Panc1 (cell line): ENCODE data around the gene TRAF3IP3. TPM values are rescaled to one million over a fixed set of nuclear protein-coding genes. Genes with fewer than 3 reads are reported as not detected.

Source experiments
- ATAC-seq: fragments of 200-7000 bp; cut with Tn5 transposase; 2 replicates; pipeline ENCODE4 v1.9.1; 2020; ENCODE audit warnings: mild to moderate bottlenecking, moderate library complexity
- BruUV-seq: library from RNA; stranded (reverse); fragments of 400-500 nt; replicated peaks from 2 replicates; lab custom pipeline; 2021; lab: Mats Ljungman, UMichigan
- CTCF ChIA-PET: fragments of 300-600 bp; sonication (Branson Sonifier 250); formaldehyde crosslinking; loops from one replicate; lab custom pipeline; 2022; ENCODE audit warnings: antibody characterized with exemption; lab: Charles Lee
- POLR2A ChIA-PET: fragments of 300-600 bp; sonication (Branson Sonifier 250); formaldehyde crosslinking; loops from one replicate; lab custom pipeline; 2022; ENCODE audit warnings: antibody characterized with exemption; lab: Charles Lee
- DNase-seq: peaks from one replicate; pipeline ENCODE4 v3.0.0-alpha.2; 2010; ENCODE audit warnings: low read depth, low spot score
- H3K27ac ChIP-seq: 2 replicates; pipeline ENCODE4 v1.5.1; 2011; ENCODE audit warnings: mild to moderate bottlenecking, low read length, inconsistent platforms
- H3K27me3 ChIP-seq: fragments of 200-500 bp; sonication (Bioruptor generic); 2 replicates; pipeline ENCODE4 v1.6.0; 2014; ENCODE audit warnings: low read length, inconsistent platforms; ENCODE audit not compliant: control insufficient read depth, insufficient read depth
- H3K36me3 ChIP-seq: fragments of 200-500 bp; sonication (Bioruptor generic); 2 replicates; pipeline ENCODE4 v1.5.1; 2014; ENCODE audit warnings: inconsistent platforms, mild to moderate bottlenecking, low read length, moderate library complexity; ENCODE audit not compliant: control insufficient read depth, insufficient read depth
- H3K4me1 ChIP-seq: 2 replicates; pipeline ENCODE4 v1.5.1; 2011; ENCODE audit warnings: inconsistent platforms, mild to moderate bottlenecking, low read length, moderate library complexity; ENCODE audit not compliant: control insufficient read depth, insufficient read depth
- H3K4me3 ChIP-seq, 2 experiments: 2 replicates each; pipeline ENCODE4 v1.5.1; 2011 to 2012; ENCODE audit warnings: low read depth in 2 of 2, low read length in 2 of 2, mild to moderate bottlenecking in 2 of 2, inconsistent platforms in 1 of 2, moderate library complexity in 1 of 2
- H3K9me3 ChIP-seq: fragments of 200-500 bp; sonication (Bioruptor generic); 2 replicates; pipeline ENCODE4 v1.5.1; 2014; ENCODE audit warnings: low read depth, mild to moderate bottlenecking, inconsistent platforms, low read length, moderate library complexity; ENCODE audit not compliant: control insufficient read depth, insufficient read depth
- POLR2AphosphoS5 ChIP-seq: IDR thresholded peaks from 2 replicates; pipeline ENCODE4 v1.6.1; 2012; ENCODE audit warnings: mild to moderate bottlenecking, low read depth, low read length, moderate library complexity
- REST ChIP-seq, 2 experiments: IDR thresholded peaks; 2 replicates each; pipeline ENCODE4 v1.6.1; 2011 to 2012; ENCODE audit warnings: low read depth in 2 of 2, control low read depth in 1 of 2, low read length in 1 of 2, mild to moderate bottlenecking in 1 of 2, moderate library complexity in 1 of 2; ENCODE audit not compliant: insufficient read depth in 1 of 2
- SIN3A ChIP-seq: IDR thresholded peaks from 2 replicates; pipeline ENCODE4 v1.6.1; 2012; ENCODE audit warnings: low read depth, mild to moderate bottlenecking, low read length, moderate library complexity, borderline replicate concordance; ENCODE audit not compliant: insufficient read depth
- TCF7L2 ChIP-seq: IDR thresholded peaks from 2 replicates; pipeline ENCODE4 v1.6.1; 2011; ENCODE audit warnings: mild to moderate bottlenecking, low read depth, low read length, inconsistent platforms
- in situ Hi-C: cut with HindIII; loops from 2 replicates; pipeline ENCODE4 v1.10.0; 2016; ENCODE audit warnings: low sequenced_read_pairs, low pct_unique_long_range_greater_than_20kb
- intact Hi-C: fragments of 100-400 bp; cut with micrococcal nuclease; formaldehyde crosslinking; loops from one replicate; pipeline ENCODE4 v1.10.0; 2022; ENCODE audit not compliant: unreplicated experiment
- total RNA-seq: library from RNA; stranded (reverse); gene quantifications from one replicate; pipeline ENCODE4 v1.2.1, GENCODE V29; 2021; ENCODE audit not compliant: unreplicated experiment
- TF ChIP-seq, protein P1 (sequence below): fragments of 450-650 bp; IDR thresholded peaks from 2 replicates; pipeline ENCODE4 v1.5.1; 2017; ENCODE audit warnings: mild to moderate bottlenecking

TRAF3IP3 gene
- total RNA-seq, 1 experiment from 2014 or later, result 0.67 TPM

DNA sequence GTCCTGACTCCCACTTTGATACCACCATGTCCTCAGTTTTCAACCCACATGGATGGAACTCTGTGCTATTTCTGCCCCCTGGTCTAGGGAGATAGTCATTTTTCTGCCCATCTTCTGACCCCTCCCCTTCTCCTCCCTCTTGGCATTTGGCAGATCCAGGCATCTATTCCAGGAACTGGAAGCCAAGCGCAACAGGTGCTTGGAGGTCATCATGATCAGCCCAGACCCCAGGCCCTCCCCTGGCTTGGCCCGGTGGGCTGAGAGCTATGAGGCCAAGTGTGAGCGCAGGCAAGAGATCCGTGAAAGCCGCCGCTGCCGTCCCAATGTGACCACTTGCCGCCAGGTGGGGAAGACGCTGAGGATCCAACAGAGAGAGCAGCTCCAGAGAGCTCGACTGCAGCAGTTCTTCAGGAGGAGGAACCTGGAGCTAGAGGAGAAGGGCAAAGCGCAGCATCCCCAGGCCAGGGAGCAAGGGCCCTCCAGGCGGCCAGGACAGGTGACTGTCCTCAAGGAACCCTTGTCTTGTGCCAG, 4.0 kb downstream of the TRAF3IP3 start:
- Histone ChIP-seq H3K36me3 (no peaks in the 10 kb centered on the region), H3K4me1 (no peaks in the 10 kb centered on the region), H3K4me3 (no peak overlapping the region), H3K27ac (no peak overlapping the region), H3K27me3 (no peaks in the 10 kb centered on the region; the same call in 1 of the 2 replicates), H3K9me3 (no peaks in the 10 kb centered on the region)
- TF ChIP-seq, protein P1, sequence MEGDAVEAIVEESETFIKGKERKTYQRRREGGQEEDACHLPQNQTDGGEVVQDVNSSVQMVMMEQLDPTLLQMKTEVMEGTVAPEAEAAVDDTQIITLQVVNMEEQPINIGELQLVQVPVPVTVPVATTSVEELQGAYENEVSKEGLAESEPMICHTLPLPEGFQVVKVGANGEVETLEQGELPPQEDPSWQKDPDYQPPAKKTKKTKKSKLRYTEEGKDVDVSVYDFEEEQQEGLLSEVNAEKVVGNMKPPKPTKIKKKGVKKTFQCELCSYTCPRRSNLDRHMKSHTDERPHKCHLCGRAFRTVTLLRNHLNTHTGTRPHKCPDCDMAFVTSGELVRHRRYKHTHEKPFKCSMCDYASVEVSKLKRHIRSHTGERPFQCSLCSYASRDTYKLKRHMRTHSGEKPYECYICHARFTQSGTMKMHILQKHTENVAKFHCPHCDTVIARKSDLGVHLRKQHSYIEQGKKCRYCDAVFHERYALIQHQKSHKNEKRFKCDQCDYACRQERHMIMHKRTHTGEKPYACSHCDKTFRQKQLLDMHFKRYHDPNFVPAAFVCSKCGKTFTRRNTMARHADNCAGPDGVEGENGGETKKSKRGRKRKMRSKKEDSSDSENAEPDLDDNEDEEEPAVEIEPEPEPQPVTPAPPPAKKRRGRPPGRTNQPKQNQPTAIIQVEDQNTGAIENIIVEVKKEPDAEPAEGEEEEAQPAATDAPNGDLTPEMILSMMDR, result no peak
- TF ChIP-seq REST (IDR thresholded peaks at IDR 0.05; ENCODE audit: insufficient read depth in 1 of 2, low read depth in 2 of 2, low read length in 1 of 2), result no peak
- TF ChIP-seq SIN3A, result no peak
- no peak for TF ChIP-seq TCF7L2
- no peak for TF ChIP-seq POLR2AphosphoS5
- in situ Hi-C loops (no loop called here), intact Hi-C loops (no loop called here)
- no TSS peak for BruUV-seq
- POLR2A ChIA-PET, result no interaction called here
- DNase-seq (no peak), ATAC-seq (no peak)
- CTCF ChIA-PET, result no interaction called here

- no peak overlapping the region for H3K27ac ChIP-seq
- no peak for DNase-seq
- intact Hi-C loops (no loop called here), in situ Hi-C loops (no loop called here)
- no peak overlapping the region for H3K4me3 ChIP-seq
- ChIA-PET POLR2A (no interaction called here), CTCF (no interaction called here)
- ATAC-seq, result no peak
- H3K4me1 ChIP-seq, result no peaks in the 10 kb centered on the region
- no peak for TF ChIP-seq POLR2AphosphoS5
- TF ChIP-seq SIN3A, result no peak
- no peak for TF ChIP-seq REST (IDR thresholded peaks at IDR 0.05; ENCODE audit: insufficient read depth in 1 of 2, low read depth in 2 of 2, low read length in 1 of 2)
- TF ChIP-seq, protein P1, result no peak
- TF ChIP-seq TCF7L2, result no peak
- BruUV-seq, result no TSS peak
- H3K36me3 ChIP-seq, result no peaks in the 10 kb centered on the region
- no peaks in the 10 kb centered on the region for H3K9me3 ChIP-seq
- H3K27me3 ChIP-seq, result no peaks in the 10 kb centered on the region; the same call in 1 of the 2 replicates
These were observed 5.3 kb downstream of the TRAF3IP3 start for GRCh38 chr1:209761011-209761635.
